Heart left ventricle (tissue), 16 donors: ENCODE results near the gene DPYSL4. TPM values are rescaled to one million over a fixed set of nuclear protein-coding genes. Genes with fewer than 3 reads are reported as not detected.

Source experiments
- ATAC-seq, 4 donors: fragments of 200-7000 bp; cut with Tn5 transposase; one replicate each; pipeline ENCODE4 v1.9.1; 2020 to 2022; ENCODE audit warnings: moderate library complexity in 4 of 4, mild to moderate bottlenecking in 3 of 4, moderate number of reproducible peaks in 1 of 4
- DNase-seq, 5 donors: peaks; one replicate each; pipeline ENCODE4 v3.0.0-alpha.2; 2020
- H3K27ac ChIP-seq, 12 donors: fragments of 200-600 bp; sonication (generic) in 4 of 12; one replicate each; pipeline versions ENCODE4 v1.5.0 to v1.8.0; 2016 to 2022; ENCODE audit warnings: mild to moderate bottlenecking in 2 of 12
- H3K27me3 ChIP-seq, 9 donors: fragments of 200-600 bp; sonication (generic) in 2 of 9; one replicate each; pipeline versions ENCODE4 v1.5.1 to v1.8.0; 2016 to 2022; ENCODE audit warnings: mild to moderate bottlenecking in 3 of 9
- H3K36me3 ChIP-seq, 9 donors: fragments of 200-600 bp; sonication (generic) in 2 of 9; one replicate each; pipeline versions ENCODE4 v1.5.0 to v1.8.0; 2018 to 2022; ENCODE audit warnings: mild to moderate bottlenecking in 2 of 9
- H3K4me1 ChIP-seq, 12 donors: fragments of 200-600 bp; sonication (generic) in 4 of 12; one replicate each; pipeline versions ENCODE4 v1.5.0 to v1.8.0; 2016 to 2022; ENCODE audit warnings: mild to moderate bottlenecking in 3 of 12
- H3K4me3 ChIP-seq, 12 donors: fragments of 200-600 bp; sonication (generic) in 4 of 12; one replicate each; pipeline versions ENCODE4 v1.5.0 to v1.8.0; 2017 to 2022; ENCODE audit warnings: mild to moderate bottlenecking in 9 of 12, moderate library complexity in 4 of 12
- H3K9me3 ChIP-seq, 12 donors: fragments of 200-600 bp; sonication (generic) in 4 of 12; one replicate each; pipeline versions ENCODE4 v1.5.0 to v1.8.0; 2016 to 2022; ENCODE audit warnings: mild to moderate bottlenecking in 1 of 12
- CTCF ChIP-seq, 12 donors: fragments of 200-600 bp; sonication (generic) in 4 of 12; IDR thresholded peaks; one replicate each; pipeline versions ENCODE4 v1.5.0 to v1.8.0; 2018 to 2022; ENCODE audit warnings: antibody characterized with exemption in 12 of 12, mild to moderate bottlenecking in 5 of 12
- POLR2A ChIP-seq, 2 donors: fragments of 450-650 bp; IDR thresholded peaks; one replicate each; pipeline ENCODE4 v1.6.1; 2017; ENCODE audit warnings: antibody characterized with exemption in 2 of 2, mild to moderate bottlenecking in 2 of 2, moderate library complexity in 2 of 2
- WGBS, 4 donors: extraction: QIAGEN DNeasy Blood & Tissue Kit in 2 of 4; methylation state at CpG; one replicate each; pipeline versions ENCODE4 v1.1.5 to v1.1.7; 2013 to 2018; 5-methylcytosine and 5-hydroxymethylcytosine counted together
- intact Hi-C, 10 donors: fragments of 100-400 bp; cut with DNase I; formaldehyde crosslinking; loops; one replicate each; pipeline versions ENCODE4 v1.11.1 to v1.14.2; 2022
- polyA plus RNA-seq, 2 donors: library from polyadenylated mRNA; stranded (reverse); fragments of 200-250 nt; gene quantifications; one replicate each; pipeline ENCODE4 v1.2.3, GENCODE V29; 2013
- total RNA-seq, 9 donors: library from RNA; depleted of rRNA in 2 of 9; stranded (reverse); fragments of >200 nt in 2 of 9; fragmentation: NEBNext Ultra II Directional in 3 of 9; extraction: Animal tissue kit (Norgen Biotek cat#: 25700) in 3 of 9; gene quantifications; one replicate each; pipeline versions ENCODE4 v1.1.0 to v1.2.4, GENCODE V29; 2016 to 2023
- donor health status: ischemic (EF 13 %, LVEDD 7.1; RV severe dilation, severe dysfunction).
- donor health status: healthy with polysubstance abuse.
- donor health status: DM: no; HTN: yes; CAD: no.
- donor health status: DM: no; HTN: no; CAD: no.
- donor health status: ischemic (EF 25% LVEDD 6.9; RV normal size, moderate dysfunction).
- donor health status: ischemic (EF 25% LVEDD 5.7; RV mildly dilated, moderate dysfunction).
- donor health status: healthy.
- donor health status: DM: yes; HTN: yes; CAD: no.
- donor health status: ischemic (EF 35%, LVEDD 5.7; RV mildly dilated, moderate dysfunction).
- donor health status: nonischemic (EF 11% LVEDD 7.7; RV severe dilation, severe dysfunction).
- donor health status: DM: yes; HTN: yes; CAD: no.
- donor health status: PGD.
- donor health status: ischemic (EF 29% LVEDD 5.4; RV normal size, mild dysfunction).
- donor health status: nonischemic (EF 23%, LVEDD 6.1; RV moderate dilation, normal function).

The DPYSL4 gene
- total and polyA plus RNA-seq, 11 donors, result 4.0 to 127 (median 33.1) TPM

DNA sequence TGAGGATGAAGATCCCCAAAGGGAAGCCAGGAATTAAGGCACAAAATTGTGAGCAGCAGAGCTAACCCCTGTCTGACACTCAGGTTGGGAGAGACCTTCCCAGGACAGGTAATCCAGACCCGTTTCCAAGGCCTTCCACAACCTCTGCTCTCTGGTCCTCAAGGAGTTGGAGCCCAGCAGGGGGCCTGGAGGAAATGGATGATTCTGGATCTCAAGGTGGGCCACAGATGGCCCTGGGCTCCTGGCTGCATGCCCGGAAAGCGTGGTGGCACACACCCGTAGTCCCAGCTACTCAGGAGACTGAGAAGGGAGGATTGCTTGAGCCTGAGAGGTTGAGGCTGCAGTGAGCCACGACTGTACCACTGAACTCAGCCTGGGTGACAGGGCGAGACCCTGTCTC lies 42.3 kb downstream of the DPYSL4 start:
- WGBS, 4 donors, result 85 to 94% (median 89%) methylated on average over 3 to 6 of the region's 6 CpGs
- ATAC-seq (no peak), DNase-seq (peak in 1 of 5 donors; percentile 37)
- no peaks in the 10 kb centered on the region for H3K36me3 ChIP-seq
- TF ChIP-seq POLR2A (IDR thresholded peaks at IDR 0.05) (no peak), CTCF (IDR thresholded peaks at IDR 0.05) (no peak)
- H3K9me3 ChIP-seq, result no peaks in the 10 kb centered on the region
- intact Hi-C loops, result loop anchor here in 4 of 10 donors (5.0 to 10.0 kb wide), 5 partner anchors 223 to 428 kb away; no protein-coding TSS in a partner anchor
- no peak overlapping the region for H3K4me3 ChIP-seq
- no peak overlapping the region for H3K27ac ChIP-seq
- peaks cover 0 to 66% (median 0%) of the 10 kb centered on the region in 12 donors for H3K4me1 ChIP-seq
- H3K27me3 ChIP-seq, result no peaks in the 10 kb centered on the region

- peaks cover 0 to 58% (median 0%) of the 10 kb centered on the region in 12 donors for H3K4me1 ChIP-seq
- intact Hi-C loops, result loop anchor here in 5 of 10 donors (5.0 to 10.0 kb wide), 5 partner anchors 222 to 427 kb away; no protein-coding TSS in a partner anchor
- H3K36me3 ChIP-seq, result no peaks in the 10 kb centered on the region
- H3K27ac ChIP-seq, result peak overlapping the region in 9 of 12 donors; percentile 5 to 87 (median 39)
- no peaks in the 10 kb centered on the region for H3K9me3 ChIP-seq
- peak; percentile 45 to 55 (median 48) for ATAC-seq
- H3K27me3 ChIP-seq, result no peaks in the 10 kb centered on the region
- DNase-seq, result peak in 3 of 5 donors; percentile 45 to 79 (median 49)
- 54 to 72% (median 67%) methylated on average over 23 to 36 of the region's 36 CpGs for WGBS, 4 donors
- no peak for TF ChIP-seq CTCF (IDR thresholded peaks at IDR 0.05)
- no peak for TF ChIP-seq POLR2A (IDR thresholded peaks at IDR 0.05)
- peak overlapping the region in 9 of 12 donors; percentile 28 to 54 (median 40) for H3K4me3 ChIP-seq
These were observed 43.2 kb downstream of the DPYSL4 start for GRCh38 chr10:132229834-132230556.

DNA sequence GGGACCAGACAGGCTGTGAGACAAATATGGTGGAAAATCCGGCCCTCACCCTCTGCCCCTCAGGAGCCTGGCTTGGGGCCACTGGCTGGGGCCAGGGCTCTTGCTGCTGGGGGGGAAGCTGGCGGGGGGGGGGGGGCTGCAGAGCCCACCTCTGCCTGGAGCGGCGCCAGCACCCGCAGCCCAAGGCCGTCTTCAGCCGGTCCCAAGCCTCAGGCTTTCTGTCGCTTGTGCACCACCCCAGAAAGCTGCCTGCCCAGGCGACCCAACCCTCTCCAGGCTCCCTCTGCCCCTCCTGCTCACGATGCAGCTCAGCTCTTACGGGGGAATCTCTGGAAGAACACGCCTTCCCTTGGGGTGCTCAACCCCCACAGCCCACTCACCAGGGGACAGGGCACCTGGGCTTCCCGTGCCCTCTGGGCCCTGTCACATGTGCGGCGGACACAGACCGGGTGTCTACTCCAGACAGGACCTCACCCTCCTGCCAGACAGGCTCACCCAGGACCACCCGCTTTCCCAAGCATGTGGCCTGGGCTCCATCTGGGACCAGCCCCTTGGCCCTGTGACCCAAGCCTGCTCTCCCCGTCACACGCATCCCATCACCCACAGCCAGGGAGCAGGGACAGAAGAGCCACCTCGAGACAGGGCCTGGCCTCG lies 43.9 kb downstream of the DPYSL4 start:
- 82 to 96% (median 84%) methylated on average over 15 to 21 of the region's 21 CpGs for WGBS, 4 donors
- intact Hi-C loops, result loop anchor here in 1 of 10 donors (10.0 kb wide), 1 partner anchor 414 kb away; no protein-coding TSS in a partner anchor
- H3K4me3 ChIP-seq, result peak overlapping the region in 9 of 12 donors; percentile 28 to 54 (median 40)
- no peaks in the 10 kb centered on the region for H3K36me3 ChIP-seq
- no peak for ATAC-seq
- peaks cover 0 to 52% (median 0%) of the 10 kb centered on the region in 12 donors for H3K4me1 ChIP-seq
- H3K9me3 ChIP-seq, result no peaks in the 10 kb centered on the region
- no peak for TF ChIP-seq POLR2A (IDR thresholded peaks at IDR 0.05)
- TF ChIP-seq CTCF (IDR thresholded peaks at IDR 0.05), result no peak
- DNase-seq, result peak in 1 of 5 donors; percentile 40
- no peaks in the 10 kb centered on the region for H3K27me3 ChIP-seq
- H3K27ac ChIP-seq, result peak overlapping the region in 5 of 12 donors; percentile 5 to 87 (median 24)

GRCh38 chr10:132231656-132232022 lies 44.9 kb downstream of the DPYSL4 start:
- DNase-seq (no peak), ATAC-seq (no peak)
- TF ChIP-seq POLR2A (IDR thresholded peaks at IDR 0.05), result no peak
- TF ChIP-seq CTCF (IDR thresholded peaks at IDR 0.05), result no peak
- H3K36me3 ChIP-seq, result no peaks in the 10 kb centered on the region
- H3K27ac ChIP-seq, result no peak overlapping the region
- H3K4me1 ChIP-seq, result peaks cover 0 to 44% (median 0%) of the 10 kb centered on the region in 12 donors
- WGBS, 4 donors, result 95 to 97% (median 96%) methylated on average over 13 of the region's 13 CpGs
- H3K27me3 ChIP-seq, result no peaks in the 10 kb centered on the region
- no peaks in the 10 kb centered on the region for H3K9me3 ChIP-seq
- H3K4me3 ChIP-seq, result no peak overlapping the region
- intact Hi-C loops, result loop anchor here in 1 of 10 donors (10.0 kb wide), 1 partner anchor 413 kb away; no protein-coding TSS in a partner anchor
